T1000 (cell line): Measurements from ENCODE around the gene IRS2.

Experiments
- DNase-seq: peaks from one replicate; lab custom pipeline; 2025; ENCODE audit warnings: mixed read lengths; lab: John Stamatoyannopoulos, UW

The IRS2 gene

DNA sequence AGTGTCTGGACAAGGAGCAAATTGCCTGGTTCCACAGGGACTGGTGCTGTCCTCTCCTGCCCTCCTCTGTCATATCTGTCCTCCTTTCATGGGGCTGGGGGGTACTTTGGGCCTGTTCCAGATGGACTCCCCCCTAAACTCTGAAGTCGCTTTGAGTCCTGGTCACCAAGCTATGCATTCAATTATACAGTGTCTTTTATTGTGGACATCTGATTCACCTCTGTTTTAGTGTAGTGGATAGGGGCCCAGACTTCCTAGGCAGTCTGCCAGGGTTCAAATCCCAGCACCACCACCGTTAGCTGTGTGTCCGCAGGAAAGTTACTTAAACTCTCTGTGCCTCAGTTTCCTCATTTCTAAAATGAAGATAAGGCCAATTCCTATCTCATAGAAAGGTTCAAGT is 21.0 kb upstream of the IRS2 start:
- no peak for DNase-seq

DNA sequence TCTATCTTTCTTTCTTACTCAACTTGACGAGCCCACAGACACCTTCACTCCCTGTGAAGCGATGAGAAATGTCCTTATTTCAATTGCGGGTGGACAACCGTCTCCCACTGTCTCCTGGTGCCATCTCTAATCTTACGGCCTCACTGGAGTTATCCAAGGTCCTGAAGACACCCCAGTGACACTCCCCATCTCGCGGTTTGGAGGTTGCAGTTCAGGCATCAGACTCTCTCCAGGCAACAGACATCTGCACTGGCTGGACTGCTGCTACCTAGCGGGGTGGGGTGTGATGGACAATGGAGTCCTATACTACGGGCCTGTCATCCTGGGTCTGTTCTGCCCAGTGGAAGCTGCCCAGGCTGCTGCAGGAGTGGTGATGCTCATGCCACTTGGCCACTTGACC is 18.3 kb upstream of the IRS2 start:
- no peak for DNase-seq

DNA sequence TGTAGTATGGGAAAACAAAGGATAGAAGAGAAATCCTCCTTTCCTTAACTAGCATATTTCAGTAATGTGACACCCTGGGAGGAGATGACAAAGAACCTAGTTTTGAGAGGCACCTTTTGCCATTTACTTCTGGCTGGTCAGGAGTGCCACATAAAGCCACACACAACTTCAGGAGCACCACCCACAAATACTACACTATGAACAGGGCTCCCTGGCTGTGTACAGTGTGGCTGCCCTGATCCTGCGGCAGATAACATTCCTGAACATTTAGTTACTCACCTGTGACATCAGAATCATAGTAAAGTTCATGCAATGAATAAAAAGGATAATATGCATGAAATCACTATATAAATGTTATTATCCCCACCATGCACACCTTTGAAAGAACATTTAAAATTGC is 17.4 kb upstream of the IRS2 start:
- DNase-seq = no peak

DNA sequence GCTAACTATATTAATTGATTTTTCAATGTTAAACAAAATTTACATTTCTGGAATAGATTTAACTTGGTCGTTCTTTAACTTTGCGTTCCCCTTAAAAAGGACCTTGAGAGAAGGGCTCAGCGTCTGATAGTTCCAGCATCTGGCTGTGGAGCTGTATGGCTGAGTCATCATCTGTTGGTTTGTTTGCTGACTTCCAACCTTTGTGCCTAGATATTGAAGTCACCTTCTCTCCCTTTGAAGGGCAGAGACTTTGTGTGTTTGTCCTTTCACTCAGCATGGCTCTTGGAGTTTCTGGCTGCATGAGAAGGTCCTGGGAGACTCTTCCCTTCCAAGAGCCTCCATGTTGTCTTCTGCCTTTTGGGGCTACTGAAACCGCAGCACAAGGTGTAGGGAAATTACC is 16.6 kb upstream of the IRS2 start:
- DNase-seq = no peak

DNA sequence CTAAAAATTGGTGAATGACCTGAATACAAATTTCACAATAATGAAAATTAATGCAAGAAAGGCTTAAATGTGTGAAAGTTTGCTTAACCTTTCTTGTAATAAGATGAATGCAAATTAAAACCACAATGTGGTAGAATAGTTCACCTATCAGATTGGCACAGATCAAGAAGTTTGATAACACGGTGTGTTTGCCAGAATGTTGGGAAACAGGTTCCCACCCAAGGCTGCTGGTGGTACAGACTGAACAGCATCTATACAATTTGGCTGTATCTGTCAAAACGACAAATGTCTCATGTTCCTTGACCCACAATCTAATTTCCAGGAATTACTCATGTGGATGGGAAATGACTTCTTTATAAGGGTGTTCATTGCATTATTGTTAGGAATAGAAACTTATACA is 8.6 kb upstream of the IRS2 start:
- DNase-seq = no peak

DNA sequence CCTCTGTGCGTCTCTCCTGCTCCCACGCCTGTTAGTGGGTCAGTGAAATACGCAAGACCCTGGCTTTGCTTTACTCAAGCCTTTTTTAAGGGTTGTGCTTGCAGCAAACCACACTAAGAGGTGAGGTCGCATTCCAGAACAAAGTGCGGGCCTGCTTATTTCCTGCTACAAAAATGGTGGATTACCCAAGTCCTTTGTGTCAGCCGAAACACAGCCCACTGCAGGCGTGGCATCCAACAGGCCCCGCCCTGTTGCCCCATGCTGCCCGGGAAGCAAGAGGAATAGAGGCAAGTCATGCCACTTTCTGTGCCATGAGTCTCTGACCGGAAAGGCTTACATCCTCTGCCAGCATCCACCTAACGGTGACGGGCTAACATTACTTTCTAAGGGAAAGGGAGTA is 7.7 kb upstream of the IRS2 start:
- DNase-seq = no peak

DNA sequence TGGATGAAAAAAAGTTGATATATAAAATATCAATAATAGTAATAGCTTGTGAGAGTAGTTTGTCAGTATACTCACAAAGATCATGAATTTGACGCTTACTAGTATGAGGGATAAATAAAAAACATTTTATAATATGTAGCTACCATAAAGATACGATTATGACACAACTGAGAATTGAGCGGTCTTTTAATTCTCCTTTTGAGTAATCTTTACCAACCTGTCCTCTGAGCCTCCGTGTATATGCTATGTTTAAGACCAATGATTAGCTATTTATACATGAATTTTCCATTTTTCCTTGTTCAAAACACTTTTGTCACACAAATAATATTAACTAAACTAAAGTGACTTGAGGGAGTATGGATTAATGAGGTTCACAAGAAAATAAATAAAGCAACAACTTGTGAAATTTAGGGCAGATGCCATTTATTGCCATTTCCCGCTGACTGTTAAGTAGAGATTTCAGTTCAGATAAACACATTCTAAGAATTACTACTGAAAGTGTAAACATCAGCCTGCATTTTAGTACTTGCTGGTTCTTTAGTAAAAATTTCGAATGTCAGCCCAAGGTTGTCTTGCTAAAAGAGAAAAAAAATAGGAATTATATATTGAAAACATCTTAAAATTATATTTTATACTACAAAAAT is 6.2 kb upstream of the IRS2 start:
- no peak for DNase-seq

DNA sequence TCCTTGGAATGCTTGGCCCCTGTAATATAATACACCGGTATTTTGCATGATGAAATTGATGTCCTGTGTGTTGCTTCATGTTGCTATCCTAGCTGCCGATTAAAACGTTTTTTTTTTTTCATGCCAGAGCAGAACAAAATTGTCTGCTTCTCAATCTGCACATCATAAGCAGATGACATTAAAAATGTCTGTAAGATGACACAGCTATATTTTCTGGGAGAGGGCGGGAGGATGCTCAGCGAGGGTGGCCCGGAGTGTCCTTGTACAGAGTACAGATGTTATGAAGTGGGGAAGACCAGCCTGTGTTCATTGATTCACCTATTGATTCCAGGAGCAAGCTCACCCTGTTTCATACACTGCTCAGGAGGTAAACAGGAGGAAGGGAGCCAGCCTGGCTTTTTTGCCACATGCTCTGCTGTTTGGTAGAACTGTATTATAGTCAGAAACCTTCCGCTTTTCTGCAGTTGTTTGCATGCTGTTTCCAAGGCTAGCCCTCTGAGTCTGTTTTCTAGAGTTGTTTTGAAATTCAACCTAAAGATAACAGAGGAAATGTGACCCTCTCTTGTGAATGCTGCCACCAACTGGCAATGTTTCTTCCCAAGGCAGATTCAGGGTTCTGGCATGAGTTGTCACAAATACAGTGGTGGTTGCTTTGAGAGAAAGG is 4.7 kb upstream of the IRS2 start:
- no peak for DNase-seq

DNA sequence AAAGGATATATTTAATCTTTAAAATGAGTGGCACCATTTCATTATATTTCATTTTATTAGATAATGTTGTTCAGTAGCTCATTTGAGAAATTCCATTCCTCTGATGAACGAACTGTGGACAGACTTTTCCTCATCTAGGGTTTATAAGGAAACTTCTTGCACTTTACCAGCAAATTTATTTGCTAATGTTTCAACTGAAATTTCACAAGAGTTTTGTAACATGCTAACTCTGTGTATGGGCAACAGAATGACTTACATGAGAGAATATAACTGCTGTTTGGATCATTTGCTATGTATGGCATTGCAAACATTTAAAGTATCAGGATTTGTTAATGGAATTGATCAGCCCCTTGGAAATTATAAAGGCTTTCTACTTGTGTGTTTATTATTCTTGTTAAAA is 3.7 kb upstream of the IRS2 start:
- no peak for DNase-seq

DNA sequence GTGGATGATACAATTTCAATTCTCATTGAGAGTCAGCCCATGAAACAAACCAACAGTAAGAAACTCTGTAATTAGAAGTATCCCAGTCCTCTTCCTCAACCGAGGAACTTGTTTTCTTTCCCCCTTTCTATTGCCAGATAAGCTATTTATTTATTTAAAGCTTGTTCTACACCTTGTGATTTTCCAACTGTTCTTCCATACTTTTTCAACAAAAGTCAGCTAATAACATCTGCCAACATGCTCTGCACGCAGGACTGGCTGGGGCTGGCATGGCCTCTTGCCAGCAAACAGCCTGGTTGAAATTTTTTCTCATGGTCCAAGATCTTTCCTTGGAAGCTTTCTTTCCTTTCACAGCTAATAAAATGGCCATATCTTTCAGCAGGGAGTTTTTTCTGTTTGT is 2.9 kb upstream of the IRS2 start:
- DNase-seq = no peak

DNA sequence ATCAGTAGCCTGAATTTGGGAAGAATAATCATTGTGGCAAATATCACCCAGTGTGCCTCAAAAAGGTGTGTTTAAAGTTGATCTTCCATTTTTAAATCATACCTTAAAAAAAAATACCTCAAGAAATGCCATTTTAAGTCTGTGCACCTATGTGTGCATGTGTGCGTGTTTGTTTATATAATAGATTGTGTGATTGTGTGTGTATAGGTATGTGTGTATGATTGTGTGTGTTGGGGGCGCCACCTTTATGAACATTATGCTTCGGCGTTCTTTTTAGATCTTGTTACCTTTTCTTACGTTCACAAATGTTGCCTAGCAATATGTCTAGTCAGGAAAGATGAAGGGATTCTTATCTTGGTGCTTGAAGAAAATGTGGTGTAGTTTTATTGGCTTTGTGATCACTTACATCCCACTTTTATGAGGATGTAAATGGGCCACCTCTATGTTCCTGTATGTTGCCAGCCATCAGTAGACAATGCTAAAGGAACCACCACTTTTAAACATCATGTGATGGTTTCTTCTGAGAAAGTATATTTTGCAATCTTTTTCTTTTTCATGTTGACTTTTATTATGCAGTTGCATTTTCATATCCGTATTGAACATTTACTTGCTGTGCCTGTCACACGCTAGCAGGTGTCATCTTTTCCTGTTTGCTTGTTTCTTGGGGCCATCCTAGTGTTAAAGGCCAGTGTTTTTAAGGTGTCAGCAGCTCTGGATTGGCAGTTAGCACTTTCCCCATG is 2.2 kb upstream of the IRS2 start:
- no peak for DNase-seq

DNA sequence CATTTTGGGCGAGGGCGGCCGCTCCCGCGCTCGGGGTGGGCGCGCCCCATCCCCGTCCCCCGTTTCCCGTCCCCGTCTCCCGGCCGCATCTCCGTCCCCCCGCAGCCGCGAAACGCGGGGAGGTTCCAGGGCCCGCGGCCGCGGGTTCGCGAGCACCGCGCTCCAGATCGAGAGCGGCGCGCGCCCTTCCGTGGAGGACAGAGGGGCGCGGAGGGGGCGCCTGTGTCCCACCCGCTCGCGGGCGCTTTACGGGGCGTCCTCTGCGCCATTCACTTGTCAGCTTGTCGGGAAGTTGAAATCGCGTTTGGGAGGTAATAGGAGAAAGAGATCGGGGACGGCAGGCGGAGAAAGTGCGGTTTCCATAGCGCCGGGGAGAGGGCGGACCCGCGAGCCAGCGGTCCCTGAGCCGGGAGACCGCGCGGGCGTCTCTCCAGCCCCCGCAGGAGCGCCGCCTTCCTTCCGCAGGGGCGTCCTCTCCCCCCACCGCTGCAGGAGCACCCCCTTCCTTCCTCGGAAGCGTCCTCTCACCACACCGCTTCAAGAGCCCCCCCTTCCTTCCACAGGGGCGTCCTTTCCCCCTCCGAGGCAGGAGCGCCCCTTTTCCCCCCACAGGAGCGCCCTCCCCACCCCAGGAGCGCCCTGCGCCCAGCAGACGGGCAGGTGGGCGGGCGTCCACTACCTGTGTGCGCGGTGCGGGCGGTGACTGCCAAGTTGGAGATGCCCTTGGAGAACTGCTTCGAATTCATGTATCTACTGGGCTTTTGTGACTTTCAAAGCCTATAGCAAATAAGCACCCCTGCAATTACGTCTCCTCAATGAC is 962 bp upstream of the IRS2 start:
- DNase-seq = peak; percentile 63

DNA sequence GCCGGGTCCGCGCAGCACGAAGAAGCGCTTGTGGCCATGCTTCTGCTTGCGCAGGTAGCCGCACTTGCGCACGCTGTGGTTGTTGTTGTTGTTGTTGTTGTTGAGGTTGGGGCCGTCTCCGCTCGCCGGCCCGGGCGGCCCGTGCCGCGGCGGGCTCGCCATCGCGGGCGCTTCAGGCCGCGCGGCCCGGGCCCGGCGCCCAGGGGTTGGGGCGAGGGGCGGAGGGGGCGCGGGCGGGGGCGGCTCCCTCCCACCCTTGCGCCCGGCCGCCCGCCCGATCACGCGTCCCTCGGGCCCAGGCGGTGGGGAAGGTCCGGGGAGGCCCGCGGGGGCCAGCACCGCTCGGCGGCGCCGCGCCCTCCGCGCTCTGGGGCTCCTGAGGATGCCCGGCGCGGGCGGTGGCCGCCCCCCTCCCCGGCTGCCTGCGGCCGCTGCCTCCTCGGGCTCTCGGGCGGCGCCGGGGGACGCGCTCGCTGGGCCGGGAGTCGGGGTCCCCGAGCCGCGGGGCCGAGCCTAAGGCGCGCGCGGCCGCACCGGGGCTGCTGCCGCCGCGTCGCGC is 412 bp downstream of the IRS2 start:
- no peak for DNase-seq

DNA sequence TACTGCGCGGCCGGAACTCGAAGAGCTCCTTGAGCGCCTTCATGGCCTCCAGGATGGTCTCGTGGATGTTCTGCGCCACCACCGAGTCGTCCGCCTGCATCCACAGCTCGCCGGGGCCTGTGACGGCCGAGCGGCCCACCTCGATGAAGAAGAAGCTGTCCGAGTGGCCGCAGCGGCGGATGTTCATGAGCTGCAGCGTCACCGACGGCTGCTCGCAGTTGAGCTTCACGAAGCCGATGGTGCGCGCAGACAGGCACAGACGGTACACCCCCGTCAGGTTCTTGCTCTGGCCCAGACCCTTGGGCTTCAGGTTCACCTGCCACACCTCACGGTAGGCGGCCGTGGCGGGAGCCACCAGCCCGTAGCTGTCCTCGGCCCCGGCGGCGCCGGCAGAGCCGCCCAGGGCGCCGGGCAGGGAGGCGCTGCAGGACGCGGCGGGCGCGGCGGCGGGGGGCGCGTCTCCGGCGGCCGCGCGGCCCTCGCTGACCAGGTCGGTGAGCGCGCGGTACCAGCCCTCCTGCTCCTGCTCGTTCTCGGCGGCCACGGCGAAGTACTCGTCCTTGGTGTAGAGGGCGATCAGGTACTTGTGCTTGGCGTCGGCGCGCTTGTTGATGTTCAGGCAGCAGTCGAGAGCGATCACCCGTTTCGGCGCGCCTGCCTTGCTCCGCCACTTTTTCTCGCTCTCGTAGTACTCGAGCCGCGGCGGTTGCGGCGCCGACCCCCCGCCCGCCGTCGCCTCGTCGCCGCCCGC is 1.1 kb downstream of the IRS2 start:
- DNase-seq = peak; percentile 78

DNA sequence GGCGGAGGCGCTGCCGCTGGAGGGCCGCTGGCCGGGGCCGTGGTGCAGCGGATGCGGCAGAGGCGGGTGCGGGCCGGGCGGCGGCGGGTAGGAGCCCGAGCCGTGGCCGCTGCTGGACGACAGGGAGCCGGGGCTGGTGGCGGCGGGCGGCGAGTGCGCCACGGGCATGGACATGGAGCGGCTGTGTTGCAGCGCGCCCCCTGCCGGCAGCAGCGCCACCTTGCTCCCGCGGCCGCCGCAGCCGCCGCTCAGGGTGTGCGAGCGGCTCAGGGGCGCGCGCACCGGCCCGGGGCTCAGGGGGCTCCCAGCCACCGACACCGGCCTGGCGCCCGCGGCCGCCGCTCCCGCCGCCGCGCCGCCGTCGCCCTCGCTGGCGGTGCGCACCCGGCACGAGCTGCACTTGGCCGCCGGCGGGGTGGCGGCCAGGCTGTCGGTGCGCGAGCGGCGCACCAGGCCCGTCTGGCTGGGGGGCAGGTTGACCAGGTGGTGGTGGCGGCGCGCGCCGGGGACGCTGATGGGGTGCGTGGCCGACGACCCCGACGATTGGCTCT is 1.7 kb downstream of the IRS2 start:
- DNase-seq = peak; percentile 93

DNA sequence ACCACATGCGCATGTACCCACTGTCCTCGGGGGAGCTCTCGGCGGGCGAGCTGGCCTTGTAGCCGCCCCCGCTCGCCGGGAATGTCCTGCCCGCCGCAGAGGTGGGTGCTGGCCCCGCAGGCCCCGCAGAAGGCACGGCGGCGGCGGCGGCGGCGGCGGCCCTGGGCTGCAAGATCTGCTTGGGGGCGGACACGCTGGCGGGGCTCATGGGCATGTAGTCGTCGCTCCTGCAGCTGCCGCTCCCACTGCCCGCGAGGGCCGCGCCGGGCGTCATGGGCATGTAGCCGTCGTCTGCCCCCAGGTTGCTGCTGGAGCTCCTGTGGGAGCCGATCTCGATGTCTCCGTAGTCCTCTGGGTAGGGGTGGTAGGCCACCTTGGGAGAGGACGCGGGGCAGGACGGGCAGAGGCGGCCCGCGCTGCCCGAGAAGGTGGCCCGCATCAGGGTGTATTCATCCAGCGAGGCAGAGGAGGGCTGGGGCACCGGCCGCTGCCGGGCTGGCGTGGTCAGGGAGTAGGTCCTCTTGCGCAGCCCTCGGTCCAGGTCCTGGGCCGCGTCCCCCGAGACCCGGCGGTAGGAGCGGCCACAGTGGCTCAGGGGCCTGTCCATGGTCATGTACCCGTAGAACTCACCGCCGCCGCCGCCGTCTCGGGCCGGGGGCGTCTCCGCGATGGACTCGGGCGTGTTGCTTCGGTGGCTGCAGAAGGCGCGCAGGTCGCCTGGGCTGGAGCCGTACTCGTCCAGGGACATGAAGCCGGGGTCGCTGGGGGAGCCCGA is 2.4 kb downstream of the IRS2 start:
- DNase-seq = no peak

DNA sequence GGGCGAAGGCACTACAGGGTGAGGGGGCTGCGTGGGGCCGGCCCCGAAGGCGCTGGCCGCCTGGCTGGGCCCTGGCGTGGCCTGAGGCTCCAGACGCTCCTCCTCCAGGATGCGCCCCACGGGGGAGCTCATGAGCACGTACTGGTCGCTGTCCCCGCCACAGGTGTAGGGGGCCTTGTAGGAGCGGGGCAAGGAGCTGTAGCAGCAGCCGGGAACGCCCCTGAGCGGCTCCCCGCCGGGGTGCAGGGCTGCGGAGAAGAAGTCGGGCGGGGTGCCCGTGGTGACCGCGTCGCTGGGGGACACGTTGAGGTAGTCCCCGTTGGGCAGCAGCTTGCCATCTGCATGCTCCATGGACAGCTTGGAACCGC is 3.0 kb downstream of the IRS2 start:
- no peak for DNase-seq

DNA sequence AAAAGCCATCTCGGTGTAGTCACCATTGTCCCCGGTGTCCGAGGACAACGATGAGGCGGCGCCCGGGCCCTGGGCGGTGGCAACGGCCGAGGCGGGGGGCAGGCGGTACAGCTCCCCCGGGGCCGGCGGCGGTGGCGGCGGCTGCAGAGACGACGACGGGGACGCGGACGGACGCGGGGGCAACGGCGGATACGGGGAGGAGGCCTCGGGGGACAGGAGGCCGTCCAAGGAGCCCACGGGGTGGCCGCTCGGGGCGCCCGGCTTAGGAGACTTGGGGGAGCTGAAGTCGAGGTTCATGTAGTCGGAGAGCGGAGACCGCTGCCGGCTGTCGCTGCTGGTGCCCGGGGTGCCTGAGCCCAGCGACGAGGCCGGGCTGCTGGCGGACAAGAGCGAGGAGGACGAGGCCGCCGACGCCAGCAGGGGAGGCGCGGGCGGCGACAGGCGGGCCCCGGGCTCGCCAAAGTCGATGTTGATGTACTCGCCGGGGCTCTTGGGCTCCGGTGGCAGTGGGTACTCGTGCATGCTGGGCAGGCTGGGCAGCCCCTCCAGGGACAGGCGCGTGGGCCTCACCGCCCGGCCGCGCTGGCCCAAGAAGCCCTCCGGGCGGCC is 3.5 kb downstream of the IRS2 start:
- no peak for DNase-seq

DNA sequence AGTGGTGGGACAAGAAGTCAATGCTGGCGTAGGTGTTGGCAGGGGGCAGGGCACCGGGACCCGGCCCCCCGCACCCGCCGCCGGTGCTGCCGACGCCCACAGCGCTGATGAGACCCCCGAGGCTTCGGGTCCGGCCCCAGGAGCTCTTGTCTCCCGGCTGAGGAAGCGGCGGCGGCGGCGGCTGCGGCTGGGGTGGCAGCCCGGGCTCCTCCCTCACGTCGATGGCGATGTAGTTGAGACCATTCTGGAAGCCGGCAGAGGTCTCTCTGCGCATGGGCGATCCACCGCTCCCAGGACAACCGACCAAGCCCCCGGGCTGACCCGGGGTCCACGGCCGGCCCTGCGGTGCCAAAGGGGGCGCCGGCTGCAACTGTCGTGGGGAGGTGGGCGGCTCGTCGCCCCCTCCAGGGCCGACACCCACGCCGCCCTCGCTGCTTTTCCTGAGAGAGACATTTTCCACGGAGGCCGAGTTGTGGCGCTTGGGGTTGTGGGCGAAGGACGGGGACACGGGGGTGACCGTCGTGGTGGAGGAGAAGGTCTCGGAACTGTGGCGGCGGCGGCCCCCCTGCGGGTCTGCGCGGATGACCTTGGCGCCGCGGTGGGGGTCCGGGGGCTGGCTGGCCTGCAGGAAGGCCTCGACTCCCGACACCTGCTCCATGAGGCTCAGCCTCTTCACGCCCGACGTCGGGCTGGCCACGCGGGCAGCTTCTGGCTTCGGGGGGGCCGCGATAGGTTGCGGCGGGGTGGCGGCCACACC is 4.1 kb downstream of the IRS2 start:
- no peak for DNase-seq
